Stimulated activated CD4-positive, alpha-beta T cell treated with anti-CD3 and anti-CD28 coated beads, Interleukin-15, amount 100 ng/mL, for 1 hour (primary cell): ENCODE results near the gene IL3.

Experiments
- DNase-seq, 2 donors: peaks; one replicate each; pipeline ENCODE4 v3.0.0-alpha.2; 2020; ENCODE audit warnings: low read depth in 1 of 2, low spot score in 1 of 2

Gene IL3, protein sequence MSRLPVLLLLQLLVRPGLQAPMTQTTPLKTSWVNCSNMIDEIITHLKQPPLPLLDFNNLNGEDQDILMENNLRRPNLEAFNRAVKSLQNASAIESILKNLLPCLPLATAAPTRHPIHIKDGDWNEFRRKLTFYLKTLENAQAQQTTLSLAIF

DNA sequence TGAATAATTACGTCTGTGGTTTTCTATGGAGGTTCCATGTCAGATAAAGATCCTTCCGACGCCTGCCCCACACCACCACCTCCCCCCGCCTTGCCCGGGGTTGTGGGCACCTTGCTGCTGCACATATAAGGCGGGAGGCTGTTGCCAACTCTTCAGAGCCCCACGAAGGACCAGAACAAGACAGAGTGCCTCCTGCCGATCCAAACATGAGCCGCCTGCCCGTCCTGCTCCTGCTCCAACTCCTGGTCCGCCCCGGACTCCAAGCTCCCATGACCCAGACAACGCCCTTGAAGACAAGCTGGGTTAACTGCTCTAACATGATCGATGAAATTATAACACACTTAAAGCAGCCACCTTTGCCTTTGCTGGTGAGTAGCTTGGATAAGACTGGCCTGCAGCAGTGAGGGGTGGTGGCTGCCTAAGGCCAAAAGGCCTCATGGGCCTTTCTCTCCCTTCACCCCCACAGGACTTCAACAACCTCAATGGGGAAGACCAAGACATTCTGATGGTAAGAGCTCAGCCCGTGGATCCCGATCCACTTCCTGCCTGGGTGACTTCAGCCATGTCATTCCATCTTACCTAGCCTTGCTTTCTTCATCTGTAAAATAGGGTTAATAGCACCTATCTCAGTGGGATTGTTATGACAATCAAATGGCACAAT lies at the start of gene IL3:
TSS of gene IL3 (plus strand) at position 155 of the 661 bp plus-strand sequence. CDS start at position 207, 52 bp downstream.
- no peak for DNase-seq

DNA sequence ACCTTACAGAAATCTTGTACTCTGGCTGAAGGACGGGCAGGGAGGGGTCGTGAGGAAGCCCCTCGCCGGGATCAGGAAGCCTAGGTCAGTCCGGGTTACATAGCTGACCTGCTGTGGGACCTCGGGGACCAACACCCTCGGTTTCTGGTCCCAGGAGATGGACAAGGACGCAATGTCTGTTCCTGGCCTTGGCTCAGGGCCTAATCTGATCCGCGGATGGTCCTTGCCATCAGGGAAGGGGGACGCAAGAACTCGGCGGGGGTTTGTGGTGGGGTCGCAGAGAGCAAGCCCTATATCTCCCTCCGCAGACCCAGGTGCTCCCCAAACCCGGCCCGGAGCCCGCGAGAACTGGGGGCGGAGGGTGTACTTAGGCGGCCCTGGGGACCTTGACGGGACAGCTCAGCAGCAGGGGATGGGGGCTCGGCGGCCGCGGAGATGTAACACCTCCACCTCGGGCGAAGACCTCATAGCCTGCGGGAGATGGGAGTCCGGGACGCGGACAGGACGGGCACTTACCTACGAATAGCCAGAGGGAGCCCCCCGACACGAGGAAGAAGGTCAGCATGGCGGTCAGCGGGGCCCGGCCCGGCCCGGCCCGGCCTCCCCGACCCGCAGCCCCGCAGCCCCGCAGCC lies 49.4 kb upstream of the IL3 start:
- DNase-seq: no peak

DNA sequence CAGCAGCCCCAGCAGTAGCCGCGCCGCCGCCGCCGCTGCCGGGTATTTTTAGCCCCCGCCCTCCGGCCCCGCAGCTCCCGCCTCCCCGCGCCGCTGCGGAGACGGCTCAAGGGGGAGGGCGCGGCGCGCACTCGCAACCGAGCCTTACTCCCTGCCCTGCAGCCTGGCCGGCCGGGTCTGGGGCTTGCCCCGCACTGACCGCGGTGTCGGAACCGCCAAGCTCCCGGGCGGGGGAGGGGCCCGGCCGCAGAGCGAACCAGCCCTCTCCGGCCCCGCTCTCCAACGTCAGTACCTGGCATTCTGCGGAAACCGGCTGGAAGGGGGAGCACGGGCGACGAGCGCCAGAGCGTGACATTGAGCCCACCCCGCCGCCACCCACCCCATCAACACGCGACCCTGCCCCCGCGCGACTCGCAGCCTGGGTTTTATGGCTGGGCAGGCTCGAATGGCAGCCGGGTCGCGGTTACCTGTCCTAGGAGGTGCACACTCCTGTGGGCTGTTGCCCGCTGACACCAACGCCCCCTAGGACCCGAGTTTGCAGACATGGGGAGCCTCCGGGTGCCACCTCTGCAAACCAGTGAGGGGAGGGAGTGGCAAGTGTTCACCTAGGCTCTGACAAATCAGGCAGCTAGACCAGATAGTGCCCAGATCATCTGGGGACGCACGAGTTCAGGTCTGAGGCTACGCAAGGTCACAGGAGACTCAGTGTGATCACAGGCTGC lies 48.7 kb upstream of the IL3 start, which contains the start of gene ACSL6:
TSS of gene ACSL6 (minus strand) at position 37 of the 722 bp plus-strand sequence. CDS start 105 bp downstream, outside the sequence.
- DNase-seq: peak; percentile 28 to 36

DNA sequence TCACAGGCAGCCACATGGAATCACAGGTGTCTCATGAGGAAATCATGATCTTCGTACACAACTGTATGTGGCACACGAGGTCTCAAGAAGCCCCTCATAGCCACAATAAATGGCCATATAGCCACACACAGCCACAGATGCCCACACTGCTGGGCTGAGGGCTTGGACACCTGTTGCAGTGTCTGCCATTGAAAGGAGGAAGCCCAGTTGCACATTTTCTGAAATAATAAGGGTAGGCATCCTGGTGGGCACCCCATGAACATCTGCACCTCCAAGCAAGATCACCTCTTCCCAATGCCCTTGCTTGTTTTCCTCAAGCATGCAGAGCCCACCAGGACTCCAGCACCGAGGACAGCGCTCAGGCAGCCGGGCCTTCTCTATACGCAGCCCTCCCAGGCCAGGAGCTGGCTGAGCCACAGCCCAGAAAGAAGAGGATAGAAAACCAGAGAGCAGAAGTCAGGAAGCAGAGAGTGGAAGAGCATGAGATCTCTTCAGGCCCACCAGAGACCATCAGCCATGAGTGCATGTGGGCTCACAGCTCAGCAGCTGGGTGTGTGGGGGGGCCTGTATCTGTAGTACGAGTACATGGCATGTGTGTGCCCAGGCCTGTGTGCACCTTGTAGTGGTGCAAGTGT lies 48.0 kb upstream of the IL3 start:
- DNase-seq: no peak

DNA sequence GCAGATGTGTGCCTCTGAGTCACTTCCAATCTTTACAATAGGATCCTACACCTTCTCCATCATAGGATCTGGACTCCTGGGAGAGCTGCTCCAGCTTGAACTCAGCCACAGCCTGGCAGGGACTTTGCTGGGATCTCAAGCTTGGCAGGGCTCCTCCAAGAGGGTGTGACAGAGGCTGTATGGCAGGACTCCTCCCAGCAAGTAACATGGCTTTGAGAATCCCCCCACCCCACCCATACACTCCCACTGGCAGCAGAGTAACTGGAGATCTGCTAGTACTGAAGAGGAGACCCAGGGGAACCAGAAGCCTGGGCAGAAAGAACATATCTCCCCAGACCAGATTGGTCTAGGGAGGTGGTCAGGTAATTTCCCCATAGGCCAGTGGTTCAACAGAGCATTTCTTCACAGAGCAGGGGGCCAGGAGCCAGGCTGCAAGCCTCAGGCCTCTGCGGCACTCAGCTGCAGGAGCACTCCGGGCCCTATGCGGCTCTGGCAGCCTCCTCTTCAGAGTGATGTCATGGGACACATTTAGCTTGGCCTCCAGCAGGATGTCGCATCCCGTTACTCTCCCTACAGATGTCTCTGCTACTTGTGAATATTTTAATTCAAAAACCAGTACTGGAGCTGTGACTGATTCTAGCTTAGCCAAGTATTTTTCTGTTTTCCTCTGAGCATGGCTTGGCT lies 47.3 kb upstream of the IL3 start:
- no peak for DNase-seq

DNA sequence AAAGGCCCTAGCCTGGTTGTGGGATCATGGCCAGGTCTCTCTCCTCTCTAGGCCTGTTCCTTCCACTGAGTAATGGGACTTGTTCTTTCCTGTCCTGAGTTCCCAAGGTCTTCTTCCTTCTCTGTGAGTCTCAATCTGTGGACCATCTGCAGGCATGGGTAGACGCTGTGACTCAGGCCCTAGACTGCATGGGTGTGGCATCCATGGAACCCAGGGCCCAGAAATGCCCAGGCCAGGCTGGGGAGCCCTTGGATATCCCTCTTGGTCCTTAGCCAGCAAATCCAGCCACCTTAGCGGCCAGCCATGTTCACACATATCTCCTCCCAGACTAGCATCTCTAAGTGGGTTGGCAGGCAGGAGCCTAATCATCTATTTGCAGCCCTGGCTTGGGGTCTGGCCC lies 46.7 kb upstream of the IL3 start:
- DNase-seq: no peak

DNA sequence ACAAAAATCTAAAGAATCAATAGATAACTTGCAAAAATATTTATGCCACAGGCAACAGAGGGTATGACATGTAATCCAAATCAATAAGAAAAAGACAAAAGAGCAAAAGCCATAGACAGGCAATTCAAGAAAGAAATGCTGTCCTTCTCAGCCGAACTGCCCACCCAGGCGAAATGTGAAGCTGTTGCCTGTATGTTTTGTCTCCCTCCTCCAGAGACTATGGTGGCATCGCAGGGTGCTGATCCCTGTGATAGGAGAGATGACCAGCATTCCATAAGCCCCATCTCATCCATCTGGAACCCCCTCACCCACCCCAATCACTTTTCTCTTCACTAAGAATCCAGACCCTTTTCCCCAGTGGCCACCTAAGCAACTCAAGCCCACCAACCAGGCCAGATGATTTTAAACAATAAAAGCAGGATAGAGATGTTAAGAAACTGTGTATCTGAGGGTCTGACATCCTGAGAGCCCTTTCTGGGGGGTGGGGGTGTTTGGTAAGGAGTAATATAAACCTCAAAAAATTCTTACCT lies 43.7 kb upstream of the IL3 start:
- DNase-seq: no peak

DNA sequence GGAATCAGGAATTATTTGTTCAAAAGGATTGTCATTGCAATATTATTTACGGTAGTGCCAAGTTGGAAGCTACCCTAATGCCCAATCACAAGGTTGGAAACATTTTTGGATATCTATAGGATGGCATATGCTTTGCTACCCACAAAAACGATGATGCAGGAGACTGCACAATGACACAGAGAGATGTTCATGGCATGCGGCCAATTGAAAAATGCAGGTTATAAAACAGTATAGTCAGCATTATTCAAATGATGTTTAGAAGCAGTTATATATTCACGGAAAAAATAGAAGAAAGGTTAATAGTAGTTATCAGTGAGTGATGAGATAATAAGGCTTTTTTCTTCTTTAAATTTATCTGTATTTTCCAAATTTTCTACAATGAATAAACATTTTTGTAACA lies 43.1 kb upstream of the IL3 start:
- DNase-seq: no peak

DNA sequence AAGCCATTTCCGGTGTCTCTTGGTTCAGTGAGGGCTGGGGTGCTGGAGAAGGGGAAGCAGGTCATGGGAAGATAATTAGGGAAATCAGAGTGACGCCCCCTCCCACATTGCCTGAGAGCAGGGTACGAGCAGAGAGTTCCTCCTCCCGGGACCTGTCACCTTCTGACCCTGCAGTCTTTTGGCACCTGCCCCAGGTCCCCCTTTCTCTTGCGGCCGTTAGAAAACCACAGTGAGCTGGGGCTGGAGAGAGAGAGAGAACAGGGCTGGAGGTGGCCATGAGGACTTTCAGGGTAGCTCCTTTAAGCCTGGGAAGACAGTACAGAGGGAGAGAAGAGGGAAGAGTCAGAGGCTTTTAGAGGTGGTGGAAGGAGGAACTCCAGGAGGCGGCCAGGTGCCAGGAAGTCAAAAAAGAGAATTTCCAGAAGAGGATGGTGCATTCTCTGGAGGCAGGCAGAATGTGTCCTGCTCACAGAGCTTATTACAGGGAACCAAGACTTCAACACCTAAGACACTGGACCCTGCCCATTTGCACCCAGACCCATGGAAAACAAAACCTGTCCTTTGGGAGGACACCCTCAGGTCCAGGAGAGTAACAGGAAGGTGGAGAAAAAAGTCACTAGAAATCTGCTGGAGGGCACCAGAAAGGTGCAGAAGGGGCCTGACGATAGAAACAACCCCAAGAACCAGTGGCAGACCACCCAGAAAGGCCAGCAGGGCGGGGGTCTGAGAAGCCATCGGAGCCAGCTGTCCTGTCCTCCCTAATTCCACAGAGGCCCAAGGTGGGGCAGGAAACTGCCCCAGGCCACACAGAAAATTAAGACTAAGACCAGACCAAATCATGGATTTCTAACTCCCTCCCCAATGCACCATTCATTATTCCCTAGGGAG lies 42.5 kb upstream of the IL3 start:
- DNase-seq: no peak

DNA sequence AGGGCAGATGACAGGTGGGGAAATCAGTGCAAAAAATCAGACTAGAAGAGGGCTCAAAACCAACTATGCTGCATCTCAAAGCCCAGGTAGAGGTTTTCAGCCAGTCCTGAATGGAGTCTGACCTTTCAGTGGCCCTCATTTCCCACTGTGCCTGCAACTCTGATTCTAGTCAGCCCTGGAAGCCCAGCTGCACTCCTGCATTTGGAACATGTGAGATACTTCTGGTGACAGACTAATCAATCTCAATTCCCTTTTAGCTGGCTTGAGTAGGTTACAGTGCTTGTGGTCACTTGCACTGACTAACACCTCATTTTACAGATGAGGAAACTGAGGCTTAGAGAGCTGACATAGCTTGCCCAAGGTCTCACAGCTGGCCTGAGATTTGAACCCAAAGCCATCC lies 41.1 kb upstream of the IL3 start:
- no peak for DNase-seq

DNA sequence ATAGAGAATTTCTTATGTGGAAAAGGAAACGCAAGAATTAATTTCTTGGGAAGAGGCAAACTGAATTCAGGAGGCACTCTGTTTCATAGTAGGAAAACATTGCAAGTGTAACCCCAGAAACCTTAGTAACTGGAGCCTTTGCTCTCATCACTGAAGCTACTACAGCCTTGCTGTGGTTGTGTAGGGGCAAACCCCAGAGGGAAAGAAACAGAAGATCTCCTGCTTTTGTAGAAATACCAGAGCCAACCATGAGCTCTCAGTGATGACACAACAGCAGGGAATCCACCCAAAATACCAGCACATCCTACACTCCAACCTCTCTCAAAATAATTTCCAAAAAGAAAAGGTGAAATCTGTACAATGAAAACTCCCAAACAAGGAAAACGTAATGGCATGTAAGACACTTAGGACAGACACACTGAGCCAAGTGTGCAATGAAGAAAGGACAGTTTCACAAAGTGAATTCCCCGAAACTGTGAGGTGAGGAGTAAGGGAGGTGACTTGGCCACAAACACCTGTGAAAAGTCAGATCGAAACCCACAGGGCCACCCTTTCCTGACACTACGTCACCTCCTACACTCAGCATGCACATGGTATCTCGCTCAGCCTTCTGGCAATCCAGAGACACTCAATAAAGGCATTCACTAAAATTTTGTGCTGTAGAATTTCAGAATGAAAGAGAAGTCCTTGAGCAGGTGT lies 40.4 kb upstream of the IL3 start:
- DNase-seq: peak; percentile 24 to 34

DNA sequence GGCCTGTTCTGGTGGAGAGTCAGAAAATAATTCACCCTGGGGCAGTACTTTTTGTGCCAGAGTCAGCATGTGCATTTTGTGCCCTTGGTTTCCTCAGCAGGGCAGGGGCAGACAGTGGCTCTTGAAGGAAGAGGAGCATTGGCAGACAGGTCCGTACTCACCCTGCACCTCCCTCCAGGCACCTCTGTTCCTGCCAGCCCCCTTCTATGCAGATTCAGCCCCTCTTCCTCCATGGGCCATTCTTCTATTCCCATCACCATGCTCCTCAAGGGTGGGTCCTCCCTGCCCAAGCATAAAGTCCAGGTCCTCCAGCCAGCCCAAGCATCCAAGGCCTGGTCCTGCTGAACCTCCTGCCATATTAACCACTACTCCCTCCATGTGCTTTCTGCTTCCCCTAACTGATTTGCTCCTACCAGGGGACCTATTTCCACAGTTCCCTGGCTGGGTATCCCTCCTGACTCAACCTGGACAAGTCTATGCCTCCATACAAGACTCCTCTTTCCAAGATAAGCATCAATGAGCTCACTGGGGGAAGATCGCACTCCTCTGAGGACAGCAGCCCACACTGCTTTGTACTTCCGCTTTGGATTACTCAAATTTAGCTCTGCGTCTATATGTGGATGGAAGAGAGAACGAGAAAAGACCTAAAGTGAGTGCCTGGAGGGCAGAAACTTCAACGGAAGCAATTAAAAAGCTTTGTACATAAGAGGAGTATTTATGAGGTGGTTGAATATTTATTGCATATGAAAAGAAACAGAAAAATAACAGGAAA lies 39.7 kb upstream of the IL3 start:
- DNase-seq: no peak

DNA sequence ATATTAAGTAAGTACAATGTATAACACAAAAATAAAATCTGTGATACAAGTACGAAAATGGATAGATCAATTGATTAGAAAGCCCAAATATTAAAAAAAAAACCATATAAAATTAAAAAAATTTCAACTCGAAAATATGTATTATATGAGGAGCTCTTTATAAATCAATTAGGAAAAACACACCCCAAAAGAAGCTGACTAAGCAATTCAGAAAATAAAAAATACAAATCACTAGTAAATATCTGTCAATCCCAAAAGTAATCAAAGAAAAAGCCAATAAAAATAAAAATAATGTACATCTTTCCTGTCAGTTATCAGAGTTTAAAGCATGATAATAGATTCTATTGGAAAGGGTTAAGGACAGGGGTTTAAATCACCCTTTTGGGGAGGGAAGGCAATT lies 38.8 kb upstream of the IL3 start:
- DNase-seq: no peak

DNA sequence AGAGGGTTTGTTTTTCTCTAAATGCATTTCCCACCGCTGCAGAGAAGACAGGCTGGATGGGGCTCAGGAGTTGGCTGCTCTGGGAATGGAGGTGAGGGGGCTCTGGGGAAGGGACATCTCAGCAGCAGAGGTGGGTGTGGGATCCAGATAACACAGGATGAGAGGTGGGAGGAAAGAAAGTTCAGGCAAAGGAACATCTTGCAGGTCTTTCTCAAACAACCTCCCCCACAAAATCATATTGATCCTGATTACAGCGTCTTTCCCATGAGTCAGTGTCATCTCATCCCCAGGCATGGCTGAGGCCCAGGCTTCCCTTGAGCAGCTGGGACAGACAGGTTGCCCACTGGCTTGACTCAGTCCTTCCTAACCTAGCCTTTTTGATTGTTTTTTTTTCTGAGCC lies 37.7 kb upstream of the IL3 start:
- DNase-seq: no peak

DNA sequence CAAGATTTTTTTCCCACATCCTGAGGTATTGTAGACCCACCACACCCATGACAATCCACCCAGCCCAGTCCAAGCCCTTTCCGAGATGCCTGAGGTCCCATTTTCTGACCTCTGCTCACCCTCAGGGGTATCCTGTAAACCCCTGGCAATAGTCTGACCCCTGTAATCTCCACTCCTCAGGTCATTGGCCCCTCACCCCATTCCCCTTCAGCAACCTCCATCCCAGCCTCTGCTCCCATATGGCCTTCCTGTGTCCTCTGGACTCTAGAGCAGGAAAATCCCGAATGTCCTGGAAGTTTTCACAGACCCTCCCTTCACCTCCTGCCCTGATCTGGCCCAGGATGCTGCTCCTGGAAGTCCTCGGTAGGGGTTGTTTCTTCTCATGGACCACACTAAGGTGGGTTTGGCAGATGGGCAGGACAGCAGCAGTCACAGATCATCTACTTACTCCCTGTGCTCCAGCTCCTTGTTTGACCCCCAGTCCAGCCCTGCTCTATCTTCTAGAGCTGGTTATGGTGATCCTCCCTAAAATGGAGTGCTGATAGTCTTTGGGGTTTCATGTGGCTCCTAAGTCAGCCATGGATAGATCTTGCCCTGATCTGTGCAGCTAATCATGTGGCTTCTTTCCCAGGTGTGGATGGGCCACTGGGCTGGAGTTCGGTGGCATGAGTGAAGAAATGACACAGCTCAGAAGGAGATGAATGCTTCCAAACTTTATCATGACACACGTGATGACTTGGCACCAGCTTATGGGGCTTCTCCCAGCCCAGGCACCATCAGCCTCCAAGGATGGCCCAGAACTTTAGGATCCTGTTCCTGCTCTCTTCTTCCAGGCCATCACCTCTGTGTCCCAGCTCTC lies 37.0 kb upstream of the IL3 start:
- no peak for DNase-seq

DNA sequence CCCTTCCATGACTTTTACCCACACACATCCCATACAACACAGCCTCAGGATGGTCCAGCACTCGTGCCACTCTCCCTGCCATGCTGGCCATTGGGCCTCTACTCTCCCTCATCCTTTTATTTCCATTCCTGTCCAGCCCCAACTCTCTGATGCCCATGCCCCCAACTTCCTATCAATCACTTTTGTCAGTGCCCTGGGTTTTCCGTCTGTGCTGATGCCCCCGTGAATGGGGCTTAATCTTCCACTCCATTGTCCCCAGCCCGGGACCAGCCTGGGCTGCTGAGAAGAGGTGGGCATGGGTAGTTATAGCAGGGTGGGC lies 36.4 kb upstream of the IL3 start:
- DNase-seq: no peak

DNA sequence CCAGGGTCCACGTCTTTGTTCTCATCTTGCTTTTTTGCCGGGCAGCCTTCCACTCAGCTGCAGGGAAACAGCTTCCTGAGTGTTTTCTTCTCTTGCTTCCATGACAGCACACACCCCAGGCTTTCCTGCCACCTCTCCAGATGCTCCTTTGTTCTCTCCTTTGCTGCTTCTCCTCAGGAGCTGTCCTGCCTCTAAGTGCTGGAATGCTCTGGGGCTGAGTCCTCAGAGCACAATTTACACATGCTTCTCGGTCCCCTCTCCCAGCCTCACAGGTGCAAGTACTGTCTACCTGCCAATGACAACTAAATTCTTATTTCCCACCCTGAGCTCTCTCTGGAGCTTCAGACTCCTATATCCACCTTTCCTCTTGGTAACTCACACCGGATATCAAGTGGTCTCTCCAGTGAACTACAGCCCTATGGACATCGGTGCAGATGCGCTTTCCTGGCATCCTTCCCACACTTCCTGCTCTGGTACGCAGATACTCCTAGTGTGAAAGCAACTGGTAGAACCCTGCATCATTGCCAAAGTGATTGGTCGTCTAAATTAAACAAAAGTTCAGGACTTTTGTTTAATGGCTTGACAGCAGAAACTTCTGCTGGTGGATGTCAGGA lies 35.6 kb upstream of the IL3 start:
- DNase-seq: no peak
